ENCODE measurements around the gene TEDDM1. TPM values are rescaled to one million over a fixed set of nuclear protein-coding genes. Genes with fewer than 3 reads are reported as not detected.

Gene TEDDM1
- total and polyA plus RNA-seq, 2 of the 13 experiments (the other 11 are each of a cell fraction or from before 2014, with no cell fraction given), result not detected

GRCh38 chr1:182450087-182450486, 49.6 kb upstream of the TEDDM1 start, which contains the start of gene RGSL1:
Gene RGSL1, plus strand, starts transcription at chr1:182450146. Its CDS starts 20 bp downstream, at chr1:182450166.
- no peak within 1 kb of the TSS for H3K4me3 ChIP-seq (replicated peaks in 1 of 3; ENCODE audit: insufficient read depth in 1 of 3, low read depth in 2 of 3, low read length in 3 of 3)
- H4K20me1 ChIP-seq (ENCODE audit: insufficient read depth, low read length), result no peaks in the 10 kb centered on the region
- H3K27ac ChIP-seq (ENCODE audit: extremely low read length, insufficient read depth, low read length), result no peak within 1 kb of the TSS
- intact Hi-C loops (cut with micrococcal nuclease; ENCODE audit: unreplicated experiment) (no loop called here), in situ Hi-C loops (cut with HindIII; ENCODE audit: extremely low pct_ligation_motif_present, low pct_unique_long_range_greater_than_20kb) (no loop called here)
- no TSS peak for BruUV-seq (replicated peaks)
- CTCF ChIA-PET (ENCODE audit: low intra/inter-chr PET ratio, low total read pairs), result no interaction called here
- H3K4me1 ChIP-seq (ENCODE audit: insufficient read depth, low read length), result no peaks in the 10 kb centered on the region
- no peak for ATAC-seq
- no peak within 1 kb of the TSS for H2AFZ ChIP-seq (ENCODE audit: low read length)
- no peak for TF ChIP-seq ZSCAN31 (CRISPR knock-in tag; IDR thresholded peaks at IDR 0.05; ENCODE audit: low read depth)
- no peak for TF ChIP-seq ZNF709 (CRISPR knock-in tag; IDR thresholded peaks at IDR 0.05)
- no peak for TF ChIP-seq NFE2L1 (CRISPR knock-in tag; IDR thresholded peaks at IDR 0.05; ENCODE audit: borderline replicate concordance)
- H3K79me2 ChIP-seq (ENCODE audit: insufficient read depth, low read length), result no peaks in the 10 kb centered on the region
- no peak within 1 kb of the TSS for H3K4me2 ChIP-seq (ENCODE audit: low read depth, low read length)
- POLR2A ChIA-PET, result no interaction called here
- no peaks in the 10 kb centered on the region for H3K9me3 ChIP-seq (ENCODE audit: low read length)
- no peaks in the 10 kb centered on the region for H3K36me3 ChIP-seq (replicated peaks in 1 of 2; ENCODE audit: control insufficient read depth in 1 of 2, insufficient read depth in 2 of 2, low read length in 2 of 2)
- FAIRE-seq, result no peak
- no peaks in the 10 kb centered on the region; a peak in 1 of 5 replicates for H3K27me3 ChIP-seq (ENCODE audit: control insufficient read depth in 1 of 2, insufficient read depth in 2 of 2, low read length in 2 of 2)
- DNase-seq (ENCODE audit: low spot score), result no peak
- H3K9ac ChIP-seq (ENCODE audit: insufficient read depth, low read depth, low read length), result no peak within 1 kb of the TSS

- ATAC-seq (no peak), FAIRE-seq (no peak), DNase-seq (ENCODE audit: low spot score) (no peak)
- no peaks in the 10 kb centered on the region for H3K27me3 ChIP-seq (ENCODE audit: control insufficient read depth in 1 of 2, insufficient read depth in 2 of 2, low read length in 2 of 2)
- no TSS peak for BruUV-seq (replicated peaks)
- H3K9me3 ChIP-seq (ENCODE audit: low read length), result no peaks in the 10 kb centered on the region
- 57% methylated on average over 1 of the region's 1 CpG for WGBS (ENCODE audit: low lambda C conversion rate)
- intact Hi-C loops (cut with micrococcal nuclease; ENCODE audit: unreplicated experiment) (loop anchor here (5.0 kb wide), 1 partner anchor 150 kb away; no protein-coding TSS in a partner anchor), in situ Hi-C loops (cut with HindIII; ENCODE audit: extremely low pct_ligation_motif_present, low pct_unique_long_range_greater_than_20kb) (loop anchor here (10.0 kb wide), 2 partner anchors 147 to 337 kb away; partner anchors contain the start of gene NPL)
- no peaks in the 10 kb centered on the region for H4K20me1 ChIP-seq (ENCODE audit: insufficient read depth, low read length)
- H3K9ac ChIP-seq (ENCODE audit: insufficient read depth, low read depth, low read length), result no peak overlapping the region
- no peak overlapping the region for H3K4me2 ChIP-seq (ENCODE audit: low read depth, low read length)
- no peaks in the 10 kb centered on the region for H3K36me3 ChIP-seq (replicated peaks in 1 of 2; ENCODE audit: control insufficient read depth in 1 of 2, insufficient read depth in 2 of 2, low read length in 2 of 2)
- no peaks in the 10 kb centered on the region for H3K79me2 ChIP-seq (ENCODE audit: insufficient read depth, low read length)
- TF ChIP-seq SRSF4 (IDR thresholded peaks at IDR 0.05; ENCODE audit: low read depth, low read length, poor library complexity, severe bottlenecking), result no peak
- no peak for TF ChIP-seq TMF1 (CRISPR knock-in tag; IDR thresholded peaks at IDR 0.05; ENCODE audit: low read depth)
- TF ChIP-seq HNF4G (IDR thresholded peaks at IDR 0.05; ENCODE audit: borderline replicate concordance, low read depth, low read length), result no peak
- TF ChIP-seq HNF4G (CRISPR knock-in tag; IDR thresholded peaks at IDR 0.05; ENCODE audit: borderline replicate concordance, low read depth), result no peak
- TF ChIP-seq ZNF280B (CRISPR knock-in tag; IDR thresholded peaks at IDR 0.05; ENCODE audit: borderline replicate concordance), result no peak
- TF ChIP-seq IRX3 (CRISPR knock-in tag; IDR thresholded peaks at IDR 0.05; ENCODE audit: borderline replicate concordance, low read depth), result no peak
- no peak for TF ChIP-seq TBX3 (IDR thresholded peaks at IDR 0.05; ENCODE audit: borderline replicate concordance)
- TF ChIP-seq CERS6 (CRISPR knock-in tag; IDR thresholded peaks at IDR 0.05), result no peak
- TF ChIP-seq ZNF276 (CRISPR knock-in tag; IDR thresholded peaks at IDR 0.05; ENCODE audit: low read depth), result no peak
- ChIA-PET CTCF (ENCODE audit: low intra/inter-chr PET ratio, low total read pairs) (no interaction called here), POLR2A (no interaction called here)
- no peaks in the 10 kb centered on the region for H3K4me1 ChIP-seq (ENCODE audit: insufficient read depth, low read length)
- H3K27ac ChIP-seq (ENCODE audit: extremely low read length, insufficient read depth, low read length), result no peak overlapping the region
- no peak overlapping the region for H2AFZ ChIP-seq (ENCODE audit: low read length)
- H3K4me3 ChIP-seq (replicated peaks in 1 of 3; ENCODE audit: insufficient read depth in 1 of 3, low read depth in 2 of 3, low read length in 3 of 3), result no peak overlapping the region
Observed at GRCh38 chr1:182447660-182448059, 47.2 kb upstream of the TEDDM1 start.
